Measurements from ENCODE around the gene SYS1.

GRCh38 chr20:45374966-45375365 lies 12.0 kb downstream of the SYS1 start:
- TF ChIP-seq POLR2A (IDR thresholded peaks at IDR 0.05; ENCODE audit: low read depth) (no peak), CTCF (IDR thresholded peaks at IDR 0.05) (no peak), EP300 (IDR thresholded peaks at IDR 0.05) (no peak)

Data from esophagus muscularis mucosa (tissue), 4 donors.